GM23248 (cell line): ENCODE data around the gene ONECUT3. TPM values are rescaled to one million over a fixed set of nuclear protein-coding genes. Genes with fewer than 3 reads are reported as not detected.

Source experiments
- DNase-seq: peaks from one replicate; pipeline ENCODE4 v3.0.0-alpha.2; 2015
- H2AFZ ChIP-seq: fragments of 200-600 bp; sonication (generic); 2 replicates; pipeline ENCODE4 v1.6.1; 2016; ENCODE audit warnings: antibody characterized with exemption
- H3F3A ChIP-seq: fragments of 200-600 bp; sonication (generic); 2 replicates; pipeline ENCODE4 v1.6.1; 2016; ENCODE audit warnings: mild to moderate bottlenecking, antibody characterized with exemption, mixed run types; ENCODE audit not compliant: insufficient read depth
- H3K27ac ChIP-seq: fragments of 200-600 bp; sonication (generic); 2 replicates; pipeline ENCODE4 v1.5.1; 2016; ENCODE audit warnings: mild to moderate bottlenecking
- H3K27me3 ChIP-seq: fragments of 200-600 bp; sonication (generic); replicated peaks from 2 replicates; pipeline ENCODE4 v1.6.1; 2016; ENCODE audit warnings: mild to moderate bottlenecking; ENCODE audit not compliant: insufficient read depth
- H3K36me3 ChIP-seq: fragments of 200-600 bp; sonication (generic); 2 replicates; pipeline ENCODE4 v1.6.1; 2016; ENCODE audit warnings: low read depth, mild to moderate bottlenecking
- H3K4me1 ChIP-seq: fragments of 200-600 bp; sonication (generic); 2 replicates; pipeline ENCODE4 v1.6.1; 2016; ENCODE audit warnings: mild to moderate bottlenecking; ENCODE audit not compliant: insufficient read depth
- H3K4me2 ChIP-seq: fragments of 200-600 bp; sonication (generic); one replicate; pipeline ENCODE4 v1.6.1; 2016; ENCODE audit warnings: mild to moderate bottlenecking; ENCODE audit not compliant: unreplicated experiment
- H3K4me3 ChIP-seq: fragments of 200-600 bp; sonication (generic); 2 replicates; pipeline ENCODE4 v1.5.1; 2016; ENCODE audit warnings: mild to moderate bottlenecking
- H3K79me2 ChIP-seq: fragments of 200-600 bp; sonication (generic); 2 replicates; pipeline ENCODE4 v1.6.1; 2016; ENCODE audit warnings: mild to moderate bottlenecking; ENCODE audit not compliant: insufficient read depth
- H3K9ac ChIP-seq: fragments of 200-600 bp; sonication (generic); 2 replicates; pipeline ENCODE4 v1.6.1; 2016; ENCODE audit warnings: mild to moderate bottlenecking
- H3K9me2 ChIP-seq: fragments of 200-600 bp; sonication (generic); 2 replicates; pipeline ENCODE4 v1.6.1; 2016; ENCODE audit warnings: mixed run types, mild to moderate bottlenecking, moderate library complexity; ENCODE audit not compliant: insufficient read depth
- H3K9me3 ChIP-seq: fragments of 200-600 bp; sonication (generic); one replicate; pipeline ENCODE4 v1.6.1; 2017; ENCODE audit warnings: low read depth
- H4K20me1 ChIP-seq: fragments of 200-600 bp; sonication (generic); 2 replicates; pipeline ENCODE4 v1.6.0; 2016; ENCODE audit not compliant: insufficient read depth
- EZH2 ChIP-seq: fragments of 200-600 bp; sonication (generic); IDR thresholded peaks from 2 replicates; pipeline ENCODE4 v1.6.1; 2018; ENCODE audit warnings: antibody characterized with exemption, mild to moderate bottlenecking; ENCODE audit not compliant: insufficient read depth, poor library complexity, severe bottlenecking
- EZH2phosphoT487 ChIP-seq: fragments of 200-600 bp; sonication (generic); IDR thresholded peaks from 2 replicates; pipeline ENCODE4 v1.6.1; 2018; ENCODE audit warnings: antibody characterized with exemption, moderate library complexity, mild to moderate bottlenecking, low read depth; ENCODE audit not compliant: insufficient read depth
- WGBS, 2 experiments: methylation state at CpG; one replicate each; pipeline ENCODE4 v1.1.6; 2015 to 2017; ENCODE audit warnings: low lambda C conversion rate in 2 of 2, low coverage in 1 of 2; ENCODE audit errors: missing lambda C conversion rate in 2 of 2; 5-methylcytosine and 5-hydroxymethylcytosine counted together
- in situ Hi-C: fragments of 300-500 bp; cut with MboI; formaldehyde crosslinking; loops from 2 replicates; pipeline ENCODE4 v1.15.0; 2020
- polyA plus RNA-seq: library from polyadenylated mRNA; unstranded; fragments of >200 nt; fragmentation: Nextera tagmentation; extraction: Ambion mirVana; gene quantifications from 2 replicates; pipeline ENCODE4 v1.2.1, GENCODE V29; 2016
- total RNA-seq: library from RNA; depleted of rRNA; stranded (reverse); fragments of >200 nt; shearing (Covaris generic); gene quantifications from 2 replicates; pipeline ENCODE4 v1.2.3, GENCODE V29; 2014

ONECUT3 gene
- total and polyA plus RNA-seq, 2 experiments from 2014 or later = not detected

DNA sequence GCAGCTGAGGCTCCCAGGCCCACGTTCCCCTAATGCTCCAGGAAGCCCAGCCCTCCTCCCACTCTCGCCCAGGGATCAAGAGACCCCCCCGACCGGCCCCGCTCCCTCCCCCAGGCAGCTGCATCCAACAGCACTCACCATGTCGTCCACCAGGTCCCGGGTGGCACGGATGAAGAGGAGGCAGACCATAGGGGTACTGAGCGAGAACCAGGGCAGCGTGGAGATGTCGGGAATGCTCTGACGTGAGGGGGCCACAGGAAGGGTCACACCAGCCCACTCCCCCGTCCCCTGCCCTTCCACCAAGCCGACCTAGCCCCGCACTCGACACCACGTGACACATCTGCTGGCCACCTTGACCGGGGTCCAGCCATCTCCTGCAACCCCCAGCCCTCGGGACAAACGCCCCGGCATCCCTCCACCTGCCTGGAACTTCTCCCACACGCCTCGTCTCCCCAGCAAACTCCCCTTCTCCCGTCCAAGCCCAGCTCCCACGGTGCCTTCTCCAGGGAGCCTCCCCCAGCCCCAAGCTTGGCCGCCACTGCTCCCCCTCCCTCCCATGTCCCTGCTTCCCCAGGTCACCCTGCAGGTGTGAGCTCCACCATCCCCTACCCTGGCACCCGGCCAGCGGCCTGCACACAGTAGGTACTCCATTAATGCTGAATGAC lies 53.9 kb downstream of the ONECUT3 start:
- in situ Hi-C loops = no loop called here
- H3K27me3 ChIP-seq = no peaks in the 10 kb centered on the region

DNA sequence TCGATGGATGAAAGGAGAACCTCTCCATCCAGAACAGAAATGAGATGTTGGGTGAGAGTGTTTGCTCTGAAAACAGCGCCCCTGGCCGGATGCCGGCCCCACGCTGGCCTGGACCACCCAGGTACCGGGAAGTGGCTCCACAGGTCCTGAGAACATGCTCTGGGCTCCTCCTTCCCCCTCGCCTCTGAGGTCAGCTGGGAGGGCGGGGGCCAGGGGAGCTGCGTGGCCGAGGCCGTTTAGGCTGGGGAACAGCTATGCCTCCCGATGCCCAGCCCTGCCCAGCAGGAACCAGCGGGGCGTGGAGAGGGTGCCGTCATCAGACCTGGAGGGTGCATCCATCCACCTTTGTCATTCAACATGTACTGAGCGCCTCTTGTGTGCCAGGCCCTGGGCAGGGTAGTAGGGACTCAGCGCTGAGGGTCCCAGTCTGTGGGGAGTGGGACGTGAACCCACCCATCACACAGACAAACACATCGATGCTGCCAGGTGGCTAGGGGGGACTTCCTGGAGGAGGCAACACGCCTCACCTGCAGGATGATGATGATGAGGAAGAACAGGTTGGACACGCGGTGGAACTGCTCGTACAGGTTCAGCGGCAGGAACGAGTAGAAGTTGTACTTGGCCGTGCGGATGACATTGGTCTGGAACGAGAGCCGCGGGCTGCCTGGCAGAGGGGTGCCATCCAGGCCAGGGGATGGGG lies 54.5 kb downstream of the ONECUT3 start:
- Histone ChIP-seq H3K9me2 (no peaks in the 10 kb centered on the region), H3K4me3 (no peak overlapping the region), H3K79me2 (no peaks in the 10 kb centered on the region), H3K4me1 (peaks cover 3% of the 10 kb centered on the region; the same call in 1 of the 2 replicates), H3K4me2 (no peak overlapping the region), H2AFZ (no peak overlapping the region), H3K27ac (no peak overlapping the region), H3K36me3 (no peaks in the 10 kb centered on the region), H3K9ac (no peak overlapping the region), H3K27me3 (no peaks in the 10 kb centered on the region), H3K9me3 (no peaks in the 10 kb centered on the region), H4K20me1 (no peaks in the 10 kb centered on the region), H3F3A (no peaks in the 10 kb centered on the region)
- in situ Hi-C loops = no loop called here
- TF ChIP-seq EZH2phosphoT487 (no peak), EZH2 (no peak)
- WGBS, 2 experiments = 74 to 76% methylated on average over 30 of the region's 30 CpGs
- DNase-seq = no peak

More for the DNA sequence above, 53.9 kb downstream of the ONECUT3 start:
- Histone ChIP-seq H3K9ac (no peak overlapping the region), H3F3A (no peaks in the 10 kb centered on the region), H2AFZ (no peak overlapping the region), H3K27ac (no peak overlapping the region), H3K4me1 (peaks cover 3% of the 10 kb centered on the region; the same call in 1 of the 2 replicates), H4K20me1 (no peaks in the 10 kb centered on the region), H3K4me3 (no peak overlapping the region), H3K9me3 (no peaks in the 10 kb centered on the region), H3K79me2 (no peaks in the 10 kb centered on the region), H3K9me2 (no peaks in the 10 kb centered on the region), H3K4me2 (no peak overlapping the region), H3K36me3 (no peaks in the 10 kb centered on the region)
- TF ChIP-seq EZH2 = no peak
- no peak for TF ChIP-seq EZH2phosphoT487
- DNase-seq = no peak
- WGBS, 2 experiments = 45 to 46% methylated on average over 20 to 28 of the region's 28 CpGs

DNA sequence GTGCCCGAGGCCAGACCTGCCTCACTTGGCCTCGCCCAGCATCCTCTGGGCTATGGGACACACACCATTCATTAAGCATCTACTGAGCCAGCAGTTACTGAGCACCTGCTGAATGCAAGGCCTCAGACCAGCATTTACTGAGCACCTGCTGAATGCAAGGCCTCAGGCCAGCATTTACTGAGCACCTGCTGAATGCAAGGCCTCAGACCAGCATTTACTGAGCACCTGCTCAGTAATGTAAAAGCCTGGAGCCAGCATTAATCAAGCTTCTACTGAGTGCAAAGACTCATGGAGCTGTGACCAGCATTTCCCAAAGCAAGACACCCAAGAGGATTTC lies 55.1 kb downstream of the ONECUT3 start:
- Histone ChIP-seq H3K27ac (no peak overlapping the region), H3K9me2 (no peaks in the 10 kb centered on the region), H4K20me1 (no peaks in the 10 kb centered on the region), H3K79me2 (no peaks in the 10 kb centered on the region), H3K4me3 (no peak overlapping the region), H3K9me3 (no peaks in the 10 kb centered on the region), H3F3A (no peaks in the 10 kb centered on the region), H3K4me1 (peaks cover 3% of the 10 kb centered on the region; the same call in 1 of the 2 replicates), H3K36me3 (no peaks in the 10 kb centered on the region), H3K27me3 (no peaks in the 10 kb centered on the region), H3K4me2 (no peak overlapping the region), H2AFZ (no peak overlapping the region), H3K9ac (no peak overlapping the region)
- TF ChIP-seq EZH2phosphoT487 (no peak), EZH2 (no peak)
- WGBS, 2 experiments = 94% methylated on average over 2 of the region's 2 CpGs
- DNase-seq = no peak
- in situ Hi-C loops = no loop called here

DNA sequence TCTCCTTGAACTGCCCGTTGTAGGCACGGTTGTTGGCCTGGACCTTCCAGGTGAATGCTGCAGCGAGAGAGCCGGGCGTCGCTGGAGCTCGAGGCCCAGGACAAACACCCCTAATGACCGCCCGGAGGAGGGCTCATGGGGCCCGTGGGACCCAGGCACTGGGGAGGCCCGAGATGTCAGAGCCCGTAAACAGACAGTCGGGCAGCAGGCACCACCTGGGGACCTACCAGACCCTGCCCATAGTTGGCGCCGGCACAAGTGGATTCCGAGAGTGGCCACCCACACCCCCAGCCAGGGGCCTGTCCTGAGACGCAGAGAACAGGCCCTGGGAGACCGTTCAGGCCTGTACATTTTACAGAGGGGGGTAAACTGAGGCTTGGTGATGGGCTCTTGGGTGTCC lies 56.4 kb downstream of the ONECUT3 start:
- no peak overlapping the region for H3K4me2 ChIP-seq
- H3K4me3 ChIP-seq = no peak overlapping the region
- WGBS, 2 experiments = 73 to 80% methylated on average over 18 of the region's 18 CpGs
- H3K79me2 ChIP-seq = no peaks in the 10 kb centered on the region
- peaks cover 3% of the 10 kb centered on the region; the same call in 1 of the 2 replicates for H3K4me1 ChIP-seq
- no peaks in the 10 kb centered on the region for H3K9me2 ChIP-seq
- TF ChIP-seq EZH2phosphoT487 (no peak), EZH2 (no peak)
- H2AFZ ChIP-seq = no peak overlapping the region
- H4K20me1 ChIP-seq = no peaks in the 10 kb centered on the region
- no peaks in the 10 kb centered on the region for H3K9me3 ChIP-seq
- DNase-seq = no peak
- no peak overlapping the region for H3K9ac ChIP-seq
- no peaks in the 10 kb centered on the region for H3K36me3 ChIP-seq
- in situ Hi-C loops = no loop called here
- H3F3A ChIP-seq = no peaks in the 10 kb centered on the region
- H3K27me3 ChIP-seq = no peaks in the 10 kb centered on the region
- H3K27ac ChIP-seq = no peak overlapping the region
